Cardiac septum (tissue), 1 donor: ENCODE data around the gene RASA3. TPM values are rescaled to one million over a fixed set of nuclear protein-coding genes. Genes with fewer than 3 reads are reported as not detected.
"Not testable (repeated sequence)": the region's sequence is repeated elsewhere in the genome, so short reads cannot be mapped to it uniquely, and the experiment has no call there.

Experiments used
- DNase-seq: peaks from one replicate; pipeline ENCODE4 v3.0.0-alpha.2; 2020; ENCODE audit warnings: low spot score
- intact Hi-C: fragments of 100-400 bp; cut with DNase I; formaldehyde crosslinking; loops from one replicate; pipeline ENCODE4 v1.14.0; 2022
- total RNA-seq: library from RNA; stranded (reverse); fragmentation: NEBNext Ultra II Directional; extraction: Animal tissue kit (Norgen Biotek cat#: 25700); gene quantifications from one replicate; pipeline ENCODE4 v1.2.1, GENCODE V29; 2021
- donor health status: DM: no; HTN: no; CAD: no.

The RASA3 gene
- total RNA-seq, 1 donor from 2014 or later: 9.7 TPM

DNA sequence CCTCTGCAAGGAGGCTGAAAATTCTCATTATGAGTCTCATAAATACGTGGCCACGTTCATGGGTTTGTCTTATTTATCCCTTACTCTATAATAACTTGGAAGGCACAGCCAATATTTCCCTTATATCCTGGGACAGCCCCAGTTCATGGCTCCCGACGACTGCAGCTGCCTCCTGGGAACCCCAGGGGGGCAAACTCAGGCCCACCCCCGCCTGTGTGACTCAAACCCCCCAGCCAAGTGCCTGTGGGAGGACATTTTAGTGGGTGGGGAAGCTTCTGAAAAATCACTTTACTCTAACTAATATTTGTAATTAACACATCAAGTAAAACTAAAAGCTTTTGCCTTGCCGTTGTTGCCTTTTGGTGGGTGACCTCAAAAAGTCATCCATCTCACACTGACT, 14.3 kb downstream of the RASA3 start:
- intact Hi-C loops: no loop called here
- no peak for DNase-seq

DNA sequence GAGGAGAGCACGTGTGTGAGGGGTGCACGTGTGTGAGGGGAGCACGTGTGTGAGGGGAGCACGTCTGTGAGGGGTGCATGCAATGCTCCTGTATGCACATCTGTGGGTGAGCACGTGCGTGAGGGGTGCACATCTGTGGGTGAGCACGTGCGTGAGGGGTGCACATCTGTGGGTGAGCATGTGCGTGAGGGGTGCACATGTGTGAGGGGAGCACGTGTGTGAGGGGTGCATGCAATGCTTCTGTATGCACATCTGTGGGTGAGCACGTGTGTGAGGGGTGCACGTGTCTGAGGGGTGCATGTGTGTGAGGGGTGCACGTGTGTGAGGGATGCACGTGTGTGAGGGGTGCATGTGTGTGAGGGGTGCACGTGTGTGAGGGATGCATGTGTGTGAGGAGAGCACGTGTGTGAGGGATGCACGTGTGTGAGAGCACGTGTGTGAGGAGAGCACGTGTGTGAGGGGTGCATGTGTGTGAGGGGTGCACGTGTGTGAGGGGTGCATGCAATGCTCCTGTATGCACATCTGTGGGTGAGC, 15.0 kb downstream of the RASA3 start:
- DNase-seq, intact Hi-C loops: not testable (repeated sequence)

DNA sequence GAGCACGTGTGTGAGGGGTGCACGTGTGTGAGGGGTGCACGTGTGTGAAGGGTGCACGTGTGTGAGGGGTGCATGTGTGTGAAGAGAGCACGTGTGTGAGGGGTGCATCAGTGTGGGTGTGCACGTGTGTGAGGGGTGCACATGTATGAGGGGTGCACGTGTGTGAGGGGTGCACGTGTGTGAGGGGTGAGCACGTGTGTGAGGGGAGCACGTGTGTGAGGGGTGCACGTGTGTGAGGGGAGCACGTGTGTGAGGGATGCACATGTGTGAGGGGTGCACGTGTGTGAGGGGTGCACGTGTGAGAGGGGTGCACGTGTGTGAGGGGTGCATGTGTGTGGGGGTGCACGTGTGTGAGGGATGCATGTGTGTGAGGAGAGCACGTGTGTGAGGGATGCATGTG, 15.7 kb downstream of the RASA3 start:
- DNase-seq: no peak
- intact Hi-C loops: no loop called here

- intact Hi-C loops: no loop called here
- DNase-seq: no peak
Observed at GRCh38 chr13:114115796-114116195, 16.6 kb downstream of the RASA3 start.

GRCh38 chr13:114115191-114115671, 17.2 kb downstream of the RASA3 start:
- intact Hi-C loops: no loop called here
- DNase-seq: no peak

- DNase-seq, intact Hi-C loops: not testable (repeated sequence)
Observed at GRCh38 chr13:114114666-114115065, 17.8 kb downstream of the RASA3 start.

DNA sequence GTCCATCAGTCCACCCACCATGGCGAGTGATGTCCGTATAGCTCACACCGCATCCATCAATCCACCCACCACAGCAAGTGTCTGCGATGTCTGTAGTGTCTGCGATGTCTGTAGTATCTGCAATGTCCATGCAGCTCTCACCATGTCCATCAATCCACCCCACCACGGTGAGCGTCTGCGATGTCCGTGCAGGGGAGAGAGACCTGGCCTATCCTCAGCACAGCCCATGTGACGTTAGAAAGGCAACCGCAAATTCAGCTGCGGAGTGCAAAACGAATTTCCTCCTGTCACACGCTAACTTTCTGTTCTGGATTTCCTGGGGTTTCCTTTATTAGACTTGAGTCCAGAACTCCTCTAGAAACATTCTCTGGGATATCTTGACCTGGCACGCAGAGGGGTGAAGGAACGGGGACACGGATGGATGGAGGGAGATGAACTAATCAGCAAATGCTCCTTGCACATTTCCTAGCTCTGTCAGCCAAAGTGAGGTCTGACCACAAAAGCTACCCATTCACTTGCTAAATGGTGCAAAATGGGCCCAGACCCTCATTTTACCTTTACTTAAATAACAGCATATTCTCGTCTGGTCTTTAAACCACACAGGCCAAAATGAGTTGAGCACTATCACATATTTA, 18.3 kb downstream of the RASA3 start:
- peak; percentile 50 for DNase-seq
- intact Hi-C loops: no loop called here

GRCh38 chr13:114113395-114113794, 19.0 kb downstream of the RASA3 start:
- intact Hi-C loops: not testable (repeated sequence)
- peak; percentile 15 for DNase-seq

DNA sequence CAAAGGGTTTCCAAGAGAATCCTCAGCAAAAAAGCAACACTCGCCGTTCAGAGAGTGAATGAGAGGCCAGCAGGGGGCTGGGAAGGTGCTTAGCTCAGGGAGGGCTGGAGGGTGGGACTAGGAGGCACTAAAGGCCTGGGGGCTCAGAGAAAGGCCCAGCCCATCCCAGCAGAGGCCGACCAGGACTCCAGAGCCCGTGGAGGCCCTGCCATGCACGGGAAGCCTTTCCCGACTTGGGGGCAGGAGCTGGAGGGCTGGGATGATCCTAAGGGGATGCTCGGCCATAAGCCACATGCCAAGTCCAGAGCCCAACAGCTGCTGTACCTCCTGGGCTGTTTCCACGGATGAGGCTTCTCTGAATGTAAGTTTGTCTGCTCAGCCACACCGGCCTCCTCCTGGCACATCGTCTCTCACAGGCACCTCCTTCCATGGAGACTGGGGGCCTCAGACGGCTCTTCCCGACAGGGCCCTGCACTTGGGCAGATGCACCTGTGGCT, 19.5 kb downstream of the RASA3 start:
- DNase-seq: peak; percentile 55
- intact Hi-C loops: no loop called here

- intact Hi-C loops: no loop called here
- peak; percentile 66 for DNase-seq
Observed at GRCh38 chr13:114112231-114112825, 20.1 kb downstream of the RASA3 start.

- peak; percentile 19 for DNase-seq
Observed at GRCh38 chr13:114111577-114111976, 20.8 kb downstream of the RASA3 start.

GRCh38 chr13:114110830-114111189, 21.6 kb downstream of the RASA3 start:
- intact Hi-C loops, DNase-seq: not testable (repeated sequence)

More at GRCh38 chr13:114111577-114111976, 20.8 kb downstream of the RASA3 start:
- intact Hi-C loops: no loop called here

- intact Hi-C loops: no loop called here
Observed at GRCh38 chr13:114110091-114110829, 22.2 kb downstream of the RASA3 start.

GRCh38 chr13:114109641-114110041, 22.8 kb downstream of the RASA3 start:
- intact Hi-C loops: no loop called here
- DNase-seq: peak; percentile 71

More at GRCh38 chr13:114110091-114110829, 22.2 kb downstream of the RASA3 start:
- peak; percentile 87 for DNase-seq

GRCh38 chr13:114108894-114109293, 23.5 kb downstream of the RASA3 start:
- peak; percentile 61 for DNase-seq
- intact Hi-C loops: no loop called here

- peak; percentile 54 for DNase-seq
- intact Hi-C loops: no loop called here
Observed at GRCh38 chr13:114108141-114108761, 24.2 kb downstream of the RASA3 start.

- peak; percentile 76 for DNase-seq
- intact Hi-C loops: no loop called here
Observed at GRCh38 chr13:114107686-114108081, 24.7 kb downstream of the RASA3 start.

GRCh38 chr13:114106991-114107685, 25.3 kb downstream of the RASA3 start:
- DNase-seq: peak; percentile 66
- intact Hi-C loops: no loop called here

DNA sequence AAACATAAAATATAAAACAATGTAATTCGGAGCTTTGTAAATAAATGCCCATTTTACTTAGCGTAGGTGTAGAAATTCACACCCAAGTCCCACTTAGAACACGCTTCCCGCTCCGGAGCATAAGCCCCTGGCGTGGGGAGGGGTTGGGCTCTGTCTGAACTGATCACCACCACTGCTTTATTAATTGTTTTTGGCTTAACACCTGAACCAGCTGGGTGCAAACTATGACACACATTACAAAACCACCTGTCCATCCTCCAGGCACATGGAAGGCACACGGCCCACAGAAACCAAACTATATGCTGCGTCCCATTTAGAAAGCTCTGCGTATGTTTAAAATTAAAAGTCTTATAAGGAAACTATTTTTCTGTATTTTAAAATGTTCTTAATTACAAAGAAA, 25.9 kb downstream of the RASA3 start:
- intact Hi-C loops: no loop called here
- DNase-seq: no peak
